Caco-2 (cell line): ENCODE results near the gene PLAU. TPM values are rescaled to one million over a fixed set of nuclear protein-coding genes. Genes with fewer than 3 reads are reported as not detected.

Source experiments
- BruUV-seq: library from RNA; stranded (reverse); fragments of 400-500 nt; replicated peaks from 2 replicates; lab custom pipeline; 2021; lab: Mats Ljungman, UMichigan
- CTCF ChIA-PET: fragments of 300-600 bp; sonication (Branson Sonifier 250); formaldehyde crosslinking; loops from one replicate; lab custom pipeline; 2022; ENCODE audit warnings: antibody characterized with exemption; lab: Charles Lee
- POLR2A ChIA-PET: fragments of 300-600 bp; sonication (Branson Sonifier 250); formaldehyde crosslinking; loops from one replicate; lab custom pipeline; 2022; ENCODE audit warnings: antibody characterized with exemption; lab: Charles Lee
- DNase-seq, 2 experiments: peaks; one replicate each; pipeline versions ENCODE4 v3.0.0 to v3.0.0-alpha.2; 2020 to 2022
- H3K27me3 ChIP-seq: replicated peaks from 2 replicates; pipeline ENCODE4 v1.6.0; 2011; ENCODE audit warnings: low read length; ENCODE audit not compliant: control insufficient read depth, insufficient read depth
- H3K36me3 ChIP-seq: 2 replicates; pipeline ENCODE4 v1.5.1; 2011; ENCODE audit warnings: low read length; ENCODE audit not compliant: control insufficient read depth, insufficient read depth
- H3K4me1 ChIP-seq: fragments of 250-450 bp; sonication (Bioruptor Pico); 2 replicates; pipeline ENCODE4 v1.5.1; 2020; ENCODE audit warnings: mild to moderate bottlenecking
- H3K4me3 ChIP-seq: 2 replicates; pipeline ENCODE4 v1.5.1; 2011; ENCODE audit warnings: low read depth, mild to moderate bottlenecking, control low read depth, low read length
- H3K9me3 ChIP-seq: fragments of 250-450 bp; sonication (Bioruptor Pico); 2 replicates; pipeline ENCODE4 v1.5.1; 2020; ENCODE audit warnings: mild to moderate bottlenecking, moderate library complexity
- H3K27ac Mint-ChIP-seq: one replicate; pipeline ENCODE4 v1.8.0; 2022; ENCODE audit warnings: mixed read lengths; ENCODE audit not compliant: unreplicated experiment
- H3K27me3 Mint-ChIP-seq: one replicate; pipeline ENCODE4 v1.8.0; 2022; ENCODE audit warnings: mixed read lengths; ENCODE audit not compliant: insufficient read depth, unreplicated experiment
- H3K36me3 Mint-ChIP-seq: one replicate; pipeline ENCODE4 v1.8.0; 2022; ENCODE audit warnings: mild to moderate bottlenecking, mixed read lengths; ENCODE audit not compliant: insufficient read depth, unreplicated experiment
- H3K4me1 Mint-ChIP-seq: one replicate; pipeline ENCODE4 v1.8.0; 2022; ENCODE audit warnings: low read depth, mixed read lengths; ENCODE audit not compliant: unreplicated experiment
- H3K4me3 Mint-ChIP-seq: one replicate; pipeline ENCODE4 v1.8.0; 2022; ENCODE audit warnings: mild to moderate bottlenecking, moderate library complexity, mixed read lengths; ENCODE audit not compliant: unreplicated experiment
- H3K9me3 Mint-ChIP-seq: one replicate; pipeline ENCODE4 v1.8.0; 2022; ENCODE audit warnings: mixed read lengths; ENCODE audit not compliant: unreplicated experiment
- CTCF ChIP-seq, 2 experiments: fragments of 200-600 bp in 1 of 2; IDR thresholded peaks; 1 replicate in 1 of 2; 2 replicates in 1 of 2; pipeline versions ENCODE4 v1.5.1 to v1.8.0; 2011 to 2022; ENCODE audit warnings: antibody characterized with exemption in 1 of 2, control low read depth in 1 of 2, inconsistent platforms in 1 of 2, low read depth in 1 of 2, low read length in 1 of 2, mild to moderate bottlenecking in 1 of 2, moderate library complexity in 1 of 2; ENCODE audit not compliant: insufficient read depth in 1 of 2, severe bottlenecking in 1 of 2, unreplicated experiment in 1 of 2
- intact Hi-C: fragments of 100-400 bp; cut with micrococcal nuclease; formaldehyde crosslinking; loops from one replicate; pipeline ENCODE4 v1.10.0; 2022; ENCODE audit not compliant: unreplicated experiment
- total RNA-seq: library from RNA; stranded (reverse); gene quantifications from 2 replicates; pipeline ENCODE4 v1.2.3, GENCODE V29; 2022

PLAU gene
- total RNA-seq, 1 experiment from 2014 or later = 1.2 TPM

GRCh38 chr10:73920089-73920488 lies 9.2 kb downstream of the PLAU start:
- Histone ChIP-seq H3K9me3 (no peaks in the 10 kb centered on the region), H3K4me3 (no peak overlapping the region), H3K4me1 (no peaks in the 10 kb centered on the region), H3K36me3 (no peaks in the 10 kb centered on the region), H3K27me3 (no peaks in the 10 kb centered on the region)
- H3K36me3 Mint-ChIP-seq = no peaks in the 10 kb centered on the region
- no TSS peak for BruUV-seq
- no peaks in the 10 kb centered on the region for H3K9me3 Mint-ChIP-seq
- CTCF ChIA-PET = interaction anchor here (0.7 kb wide), 1 partner anchor 139 kb away, joined by 3 read pairs; no protein-coding TSS in a partner anchor
- no peak overlapping the region for H3K4me3 Mint-ChIP-seq
- no peak for DNase-seq
- no peak for TF ChIP-seq CTCF (IDR thresholded peaks at IDR 0.05; ENCODE audit: insufficient read depth in 1 of 2, low read depth in 1 of 2, low read length in 1 of 2, severe bottlenecking in 1 of 2, unreplicated experiment in 1 of 2)
- intact Hi-C loops = no loop called here
- POLR2A ChIA-PET = no interaction called here
- H3K27me3 Mint-ChIP-seq = no peaks in the 10 kb centered on the region
- H3K4me1 Mint-ChIP-seq = peaks cover 6% of the 10 kb centered on the region
- H3K27ac Mint-ChIP-seq = no peak overlapping the region

GRCh38 chr10:73922007-73922863 lies 11.3 kb downstream of the PLAU start:
- no peaks in the 10 kb centered on the region for H3K4me1 ChIP-seq
- no peaks in the 10 kb centered on the region for H3K9me3 ChIP-seq

GRCh38 chr10:73922864-73923133 lies 11.9 kb downstream of the PLAU start:
- Histone ChIP-seq H3K4me3 (no peak overlapping the region), H3K9me3 (no peaks in the 10 kb centered on the region), H3K36me3 (no peaks in the 10 kb centered on the region), H3K27me3 (no peaks in the 10 kb centered on the region), H3K4me1 (no peaks in the 10 kb centered on the region)
- Mint-ChIP-seq H3K27me3 (no peaks in the 10 kb centered on the region), H3K4me1 (peaks cover 6% of the 10 kb centered on the region), H3K27ac (no peak overlapping the region), H3K36me3 (no peaks in the 10 kb centered on the region), H3K4me3 (no peak overlapping the region), H3K9me3 (no peaks in the 10 kb centered on the region)
- no peak for DNase-seq
- no TSS peak for BruUV-seq
- TF ChIP-seq CTCF (IDR thresholded peaks at IDR 0.05; ENCODE audit: insufficient read depth in 1 of 2, low read depth in 1 of 2, low read length in 1 of 2, severe bottlenecking in 1 of 2, unreplicated experiment in 1 of 2) = no peak
- intact Hi-C loops = no loop called here
- ChIA-PET POLR2A (no interaction called here), CTCF (no interaction called here)

More at GRCh38 chr10:73922007-73922863, 11.3 kb downstream of the PLAU start:
- no peak overlapping the region for H3K27ac Mint-ChIP-seq
- ChIA-PET CTCF (no interaction called here), POLR2A (no interaction called here)
- BruUV-seq = no TSS peak
- no peak for DNase-seq
- H3K4me3 ChIP-seq = no peak overlapping the region
- no peaks in the 10 kb centered on the region for H3K27me3 Mint-ChIP-seq
- intact Hi-C loops = no loop called here
- no peak overlapping the region for H3K4me3 Mint-ChIP-seq
- H3K27me3 ChIP-seq = no peaks in the 10 kb centered on the region
- no peaks in the 10 kb centered on the region for H3K36me3 Mint-ChIP-seq
- peaks cover 6% of the 10 kb centered on the region for H3K4me1 Mint-ChIP-seq
- TF ChIP-seq CTCF (IDR thresholded peaks at IDR 0.05; ENCODE audit: insufficient read depth in 1 of 2, low read depth in 1 of 2, low read length in 1 of 2, severe bottlenecking in 1 of 2, unreplicated experiment in 1 of 2) = no peak
- H3K36me3 ChIP-seq = no peaks in the 10 kb centered on the region
- no peaks in the 10 kb centered on the region for H3K9me3 Mint-ChIP-seq
